Measurements from ENCODE around the gene PEAR1. TPM values are rescaled to one million over a fixed set of nuclear protein-coding genes. Genes with fewer than 3 reads are reported as not detected.

PEAR1 gene
- total RNA-seq, 1 experiment from 2014 or later: 9.8 TPM

DNA sequence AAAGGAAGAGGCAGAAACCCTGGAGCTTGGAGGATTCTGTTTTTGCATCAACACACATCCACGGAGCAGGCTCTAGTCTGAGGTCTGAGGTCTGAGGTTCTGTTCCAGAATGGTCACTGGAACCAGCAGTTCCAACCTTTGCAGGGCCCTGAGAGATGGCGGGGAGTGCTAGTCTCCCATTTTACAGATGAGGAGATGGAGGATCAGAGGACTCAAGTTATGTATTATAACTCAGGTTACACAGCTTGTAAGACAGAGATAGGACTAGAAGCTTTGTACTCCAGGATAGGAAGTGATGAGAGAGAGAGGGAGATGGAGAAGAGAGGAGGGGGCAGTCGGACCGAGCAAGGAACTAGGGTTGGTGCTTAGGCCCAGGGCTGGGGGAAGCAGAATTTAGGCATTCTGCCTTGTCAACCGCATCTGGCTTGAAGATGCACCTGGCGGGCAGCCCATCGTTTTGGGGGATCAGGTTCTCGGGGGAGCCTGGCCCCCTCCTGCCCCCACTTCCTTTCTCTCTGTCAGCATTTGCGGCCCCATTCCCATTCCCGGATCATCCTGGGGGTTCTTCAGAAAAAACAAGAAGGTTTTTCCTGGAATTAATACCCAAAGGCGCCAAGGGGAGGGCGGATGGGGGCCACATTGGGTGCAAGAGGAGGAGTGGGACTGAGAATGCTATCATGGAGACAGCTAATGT, 5.6 kb downstream of the PEAR1 start:
- CTCF ChIA-PET: interaction anchor here (1.0 kb wide), 1 partner anchor 9 kb away, joined by 3 read pairs; no protein-coding TSS in a partner anchor
- BruUV-seq (replicated peaks): no TSS peak

DNA sequence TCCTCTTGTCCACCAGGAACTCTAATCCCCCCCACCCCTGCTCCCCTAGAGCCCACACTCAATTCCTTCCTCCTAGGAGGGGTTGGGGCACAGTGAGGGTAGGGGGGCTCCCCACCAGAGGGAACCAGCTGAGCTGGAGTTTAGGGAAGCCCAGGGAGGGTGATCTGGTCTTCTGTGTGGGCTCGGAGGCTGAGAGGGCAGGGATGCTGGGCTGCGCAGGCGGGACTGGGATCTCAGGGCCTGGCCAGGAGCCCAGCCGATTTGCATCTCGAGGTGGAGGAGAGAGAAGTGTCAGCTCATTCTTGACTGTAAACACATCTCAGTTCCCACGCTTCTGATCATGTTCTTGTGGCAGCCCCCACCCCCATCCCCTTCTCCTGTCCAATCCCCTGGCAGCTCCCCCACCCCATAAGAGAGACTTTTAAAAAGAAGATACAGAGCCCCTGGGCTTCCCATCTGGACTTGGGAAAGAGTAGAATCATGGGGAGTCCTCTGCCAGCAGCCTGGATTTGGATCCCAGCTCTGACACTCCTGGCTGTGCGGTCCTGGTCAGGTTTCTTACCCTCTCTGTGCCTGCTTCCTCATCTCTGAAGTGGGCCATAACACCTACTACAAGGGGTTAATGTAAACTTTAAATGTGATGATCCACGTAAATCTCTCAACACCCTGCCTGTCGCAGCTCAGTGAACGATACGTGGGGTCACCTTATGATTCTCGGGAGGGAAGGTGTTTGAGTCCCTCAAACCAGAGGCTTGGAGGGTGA, 6.6 kb downstream of the PEAR1 start:
- no peaks in the 10 kb centered on the region for H3K27me3 ChIP-seq (ENCODE audit: insufficient read depth, low read depth)
- CTCF ChIA-PET: no interaction called here
- H4K20me1 ChIP-seq (ENCODE audit: insufficient read depth): no peaks in the 10 kb centered on the region
- peaks cover 20% of the 10 kb centered on the region for H3F3A ChIP-seq (ENCODE audit: insufficient read depth, low read depth)
- no TSS peak for BruUV-seq (replicated peaks)
- H3K4me1 ChIP-seq (replicated peaks; ENCODE audit: insufficient read depth): peaks cover 39% of the 10 kb centered on the region
- DNase-seq: no peak
- H3K4me3 ChIP-seq: no peak overlapping the region
- no peak overlapping the region for H3K4me2 ChIP-seq
- no peak overlapping the region for H3K27ac ChIP-seq
- no peaks in the 10 kb centered on the region for H3K9me2 ChIP-seq (ENCODE audit: insufficient read depth)
- no peaks in the 10 kb centered on the region for H3K9me3 ChIP-seq (ENCODE audit: insufficient read depth, low read depth)
- TF ChIP-seq EZH2 (IDR thresholded peaks at IDR 0.05; ENCODE audit: low read depth): no peak
- TF ChIP-seq, protein P1, sequence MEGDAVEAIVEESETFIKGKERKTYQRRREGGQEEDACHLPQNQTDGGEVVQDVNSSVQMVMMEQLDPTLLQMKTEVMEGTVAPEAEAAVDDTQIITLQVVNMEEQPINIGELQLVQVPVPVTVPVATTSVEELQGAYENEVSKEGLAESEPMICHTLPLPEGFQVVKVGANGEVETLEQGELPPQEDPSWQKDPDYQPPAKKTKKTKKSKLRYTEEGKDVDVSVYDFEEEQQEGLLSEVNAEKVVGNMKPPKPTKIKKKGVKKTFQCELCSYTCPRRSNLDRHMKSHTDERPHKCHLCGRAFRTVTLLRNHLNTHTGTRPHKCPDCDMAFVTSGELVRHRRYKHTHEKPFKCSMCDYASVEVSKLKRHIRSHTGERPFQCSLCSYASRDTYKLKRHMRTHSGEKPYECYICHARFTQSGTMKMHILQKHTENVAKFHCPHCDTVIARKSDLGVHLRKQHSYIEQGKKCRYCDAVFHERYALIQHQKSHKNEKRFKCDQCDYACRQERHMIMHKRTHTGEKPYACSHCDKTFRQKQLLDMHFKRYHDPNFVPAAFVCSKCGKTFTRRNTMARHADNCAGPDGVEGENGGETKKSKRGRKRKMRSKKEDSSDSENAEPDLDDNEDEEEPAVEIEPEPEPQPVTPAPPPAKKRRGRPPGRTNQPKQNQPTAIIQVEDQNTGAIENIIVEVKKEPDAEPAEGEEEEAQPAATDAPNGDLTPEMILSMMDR (conservative IDR thresholded peaks at IDR 0.05): no peak
- H3K79me2 ChIP-seq (ENCODE audit: low read depth): no peaks in the 10 kb centered on the region
- no peak overlapping the region for H2AFZ ChIP-seq
- intact Hi-C loops (cut with micrococcal nuclease; ENCODE audit: unreplicated experiment): loop anchor here (10.0 kb wide), 1 partner anchor 175 kb away; no protein-coding TSS in a partner anchor
- no peaks in the 10 kb centered on the region for H3K36me3 ChIP-seq (ENCODE audit: low read depth)
- POLR2A ChIA-PET (ENCODE audit: unreplicated experiment): no interaction called here

More for the DNA sequence above, 5.6 kb downstream of the PEAR1 start:
- Histone ChIP-seq H3K9me3 (ENCODE audit: insufficient read depth, low read depth) (no peaks in the 10 kb centered on the region), H2AFZ (no peak overlapping the region), H3K4me3 (no peak overlapping the region), H3K79me2 (ENCODE audit: low read depth) (no peaks in the 10 kb centered on the region), H3K4me2 (no peak overlapping the region), H4K20me1 (ENCODE audit: insufficient read depth) (no peaks in the 10 kb centered on the region), H3K4me1 (replicated peaks; ENCODE audit: insufficient read depth) (peaks cover 39% of the 10 kb centered on the region), H3K27ac (no peak overlapping the region), H3K27me3 (ENCODE audit: insufficient read depth, low read depth) (no peaks in the 10 kb centered on the region), H3F3A (ENCODE audit: insufficient read depth, low read depth) (peaks cover 23% of the 10 kb centered on the region), H3K9me2 (ENCODE audit: insufficient read depth) (no peaks in the 10 kb centered on the region), H3K36me3 (ENCODE audit: low read depth) (no peaks in the 10 kb centered on the region)
- intact Hi-C loops (cut with micrococcal nuclease; ENCODE audit: unreplicated experiment): loop anchor here (1.0 to 10.0 kb wide), 2 partner anchors 151 to 176 kb away; no protein-coding TSS in a partner anchor
- no peak for DNase-seq
- no peak for TF ChIP-seq EZH2 (IDR thresholded peaks at IDR 0.05; ENCODE audit: low read depth)
- TF ChIP-seq, protein P1 (conservative IDR thresholded peaks at IDR 0.05): no peak
- POLR2A ChIA-PET (ENCODE audit: unreplicated experiment): interaction anchor here (0.6 to 0.9 kb wide), 2 partner anchors 60 to 239 kb away, joined by 3 read pairs; no protein-coding TSS in a partner anchor

DNA sequence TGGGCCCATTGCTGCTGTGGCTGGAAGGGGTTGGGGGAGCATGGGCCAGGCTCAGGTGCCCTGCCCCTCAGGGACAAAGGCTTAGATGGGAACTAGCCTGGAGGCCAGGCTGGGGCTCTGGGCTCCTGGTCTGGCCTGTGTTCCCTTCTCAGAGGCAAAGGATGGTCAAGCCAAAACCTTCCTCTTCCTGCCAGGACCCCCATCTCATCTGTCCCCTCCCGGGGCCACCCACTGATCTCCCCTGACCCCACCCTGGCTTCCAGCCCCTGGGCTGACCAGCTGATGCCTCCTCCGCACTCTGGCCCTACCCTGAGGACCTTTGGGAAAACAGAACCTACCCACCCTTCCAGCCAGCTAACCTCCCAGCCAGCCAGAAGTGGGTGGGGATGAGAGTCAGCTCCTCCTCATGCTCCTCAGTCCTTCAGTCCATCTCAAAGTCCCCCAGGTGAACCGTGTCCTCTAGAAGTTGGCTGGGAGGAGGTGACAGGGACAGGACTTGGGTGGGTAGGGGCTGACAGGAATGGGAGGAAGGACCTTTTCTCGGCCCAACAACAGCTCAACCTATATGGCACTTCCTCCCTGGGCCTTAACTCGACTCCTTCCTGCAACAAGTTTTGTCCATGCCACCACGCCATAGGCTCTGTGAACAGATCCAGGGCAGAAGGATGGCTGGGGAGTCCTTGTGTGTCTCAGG, 7.5 kb downstream of the PEAR1 start:
- no peak overlapping the region for H3K4me3 ChIP-seq
- TF ChIP-seq, protein P1 (conservative IDR thresholded peaks at IDR 0.05): no peak
- TF ChIP-seq EZH2 (IDR thresholded peaks at IDR 0.05; ENCODE audit: low read depth): no peak
- DNase-seq: no peak
- H4K20me1 ChIP-seq (ENCODE audit: insufficient read depth): no peaks in the 10 kb centered on the region
- H2AFZ ChIP-seq: no peak overlapping the region
- no peaks in the 10 kb centered on the region for H3K79me2 ChIP-seq (ENCODE audit: low read depth)
- no peak overlapping the region for H3K4me2 ChIP-seq
- H3K9me2 ChIP-seq (ENCODE audit: insufficient read depth): no peaks in the 10 kb centered on the region
- POLR2A ChIA-PET (ENCODE audit: unreplicated experiment): no interaction called here
- peaks cover 30% of the 10 kb centered on the region for H3K4me1 ChIP-seq (replicated peaks; ENCODE audit: insufficient read depth)
- peaks cover 13% of the 10 kb centered on the region for H3F3A ChIP-seq (ENCODE audit: insufficient read depth, low read depth)
- CTCF ChIA-PET: no interaction called here
- no peak overlapping the region for H3K27ac ChIP-seq
- BruUV-seq (replicated peaks): no TSS peak
- H3K27me3 ChIP-seq (ENCODE audit: insufficient read depth, low read depth): no peaks in the 10 kb centered on the region
- intact Hi-C loops (cut with micrococcal nuclease; ENCODE audit: unreplicated experiment): no loop called here
- no peaks in the 10 kb centered on the region for H3K36me3 ChIP-seq (ENCODE audit: low read depth)
- no peaks in the 10 kb centered on the region for H3K9me3 ChIP-seq (ENCODE audit: insufficient read depth, low read depth)
